Stimulated activated memory B cell treated with anti-CD40 and anti-IgM and Interleukin-4, amounts not matched to agents 10 μg/mL and 1 μg/mL and 100 μg/mL, for 72 hours (primary cell): Measurements from ENCODE around the gene VPS25.
"Not testable (repeated sequence)": the region's sequence is repeated elsewhere in the genome, so short reads cannot be mapped to it uniquely, and the experiment has no call there.

Experiments
- ATAC-seq: fragments of 150-1000 bp; cut with Tn5 transposase; 2 replicates; pipeline ENCODE4 v1.10.0; 2021
- H3K27ac Mint-ChIP-seq: one replicate; pipeline ENCODE4 v1.8.0; 2022; ENCODE audit warnings: mild to moderate bottlenecking, mixed read lengths
- H3K27me3 Mint-ChIP-seq: one replicate; pipeline ENCODE4 v1.8.0; 2022; ENCODE audit warnings: mixed read lengths
- H3K36me3 Mint-ChIP-seq: one replicate; pipeline ENCODE4 v1.8.0; 2022; ENCODE audit warnings: mixed read lengths
- H3K4me1 Mint-ChIP-seq: one replicate; pipeline ENCODE4 v1.8.0; 2022; ENCODE audit warnings: mixed read lengths
- H3K4me3 Mint-ChIP-seq: one replicate; pipeline ENCODE4 v1.8.0; 2022; ENCODE audit warnings: mild to moderate bottlenecking, moderate library complexity, mixed read lengths
- H3K9me3 Mint-ChIP-seq: one replicate; pipeline ENCODE4 v1.8.0; 2022; ENCODE audit warnings: mixed read lengths

VPS25 gene

DNA sequence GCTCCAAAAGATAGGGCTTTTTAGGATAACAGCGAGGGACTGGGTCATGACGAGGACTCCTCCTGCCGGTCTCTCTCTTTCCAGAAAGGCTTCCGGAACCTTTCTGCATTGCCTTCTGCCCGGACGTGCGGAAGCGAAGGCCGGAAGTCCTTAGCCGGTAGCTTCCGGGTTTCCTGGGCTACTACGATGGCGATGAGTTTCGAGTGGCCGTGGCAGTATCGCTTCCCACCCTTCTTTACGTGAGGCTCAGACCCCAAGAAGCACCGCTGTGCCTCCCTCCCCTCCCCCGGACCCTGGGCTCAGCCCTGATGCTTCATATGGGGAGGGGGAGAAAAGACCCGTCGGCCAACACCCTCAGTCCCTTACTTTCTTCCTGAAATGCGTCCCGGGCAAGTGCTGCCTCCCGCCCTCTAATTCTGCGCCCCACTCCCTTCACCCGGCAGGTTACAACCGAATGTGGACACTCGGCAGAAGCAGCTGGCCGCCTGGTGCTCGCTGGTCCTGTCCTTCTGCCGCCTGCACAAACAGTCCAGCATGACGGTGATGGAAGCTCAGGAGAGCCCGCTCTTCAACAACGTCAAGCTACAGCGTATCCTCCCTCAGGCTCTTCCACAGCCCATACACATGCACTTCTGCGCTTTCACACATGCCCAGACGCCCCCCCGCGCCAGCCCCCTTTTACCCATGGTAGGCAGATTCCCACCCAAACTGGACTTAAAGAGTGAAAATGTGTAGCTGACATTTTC lies at the start of gene VPS25:
TSS of gene VPS25 (plus strand) at position 160 of the 746 bp plus-strand sequence. CDS start at position 187, 27 bp downstream.
- Mint-ChIP-seq H3K27ac (peak within 1 kb of the TSS; percentile 98), H3K4me1 (peaks cover 37% of the 10 kb centered on the region), H3K4me3 (peak within 1 kb of the TSS; percentile 100), H3K27me3 (peaks cover 5% of the 10 kb centered on the region), H3K36me3 (peaks cover 34% of the 10 kb centered on the region), H3K9me3 (no peaks in the 10 kb centered on the region)
- peak; percentile 92 for ATAC-seq

DNA sequence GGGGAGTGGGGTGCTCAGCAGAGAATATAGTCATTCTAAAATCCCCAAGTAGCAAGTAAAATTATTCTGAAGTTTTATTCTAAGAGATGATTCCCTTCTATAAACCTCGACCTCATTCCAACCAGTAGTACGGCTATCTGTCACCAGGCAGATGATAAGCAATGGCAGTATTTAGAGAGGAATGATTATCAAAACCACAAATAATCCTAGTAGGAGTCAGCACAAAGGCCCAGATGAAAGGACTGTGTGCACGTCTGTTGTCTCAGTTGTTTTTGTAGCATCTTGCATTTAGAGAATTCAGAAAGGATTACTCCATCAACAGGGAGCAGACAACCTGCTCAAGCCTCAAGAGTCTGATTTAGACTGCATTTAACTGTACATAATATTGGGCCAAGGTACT lies 49.6 kb upstream of the VPS25 start:
- no peaks in the 10 kb centered on the region for H3K27me3 Mint-ChIP-seq
- ATAC-seq, result no peak
- H3K9me3 Mint-ChIP-seq, result no peaks in the 10 kb centered on the region
- no peak overlapping the region for H3K27ac Mint-ChIP-seq
- H3K36me3 Mint-ChIP-seq, result peaks cover 39% of the 10 kb centered on the region
- H3K4me1 Mint-ChIP-seq, result no peaks in the 10 kb centered on the region
- no peak overlapping the region for H3K4me3 Mint-ChIP-seq

DNA sequence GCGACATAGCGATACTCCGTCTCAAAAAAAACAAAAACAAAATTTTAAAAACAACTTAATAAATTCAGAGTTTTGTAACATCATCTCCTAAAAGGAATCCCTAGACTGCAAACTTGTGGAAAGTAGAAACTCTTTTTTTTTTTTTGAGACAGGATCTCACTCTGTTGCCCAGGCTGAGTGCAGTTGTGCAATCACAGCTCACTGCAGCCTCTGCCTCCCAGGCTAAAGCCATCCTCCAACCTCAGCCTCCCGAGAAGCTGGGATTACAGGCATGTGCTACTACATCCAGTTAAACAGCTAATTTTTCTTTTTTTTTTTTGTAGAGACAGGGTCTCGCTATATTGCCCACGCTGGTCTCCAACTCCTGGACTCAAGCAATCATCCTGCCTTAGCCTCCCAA lies 48.1 kb upstream of the VPS25 start:
- H3K9me3 Mint-ChIP-seq, result no peaks in the 10 kb centered on the region
- H3K27ac Mint-ChIP-seq, result no peak overlapping the region
- no peak for ATAC-seq
- no peaks in the 10 kb centered on the region for H3K27me3 Mint-ChIP-seq
- H3K4me1 Mint-ChIP-seq, result no peaks in the 10 kb centered on the region
- peaks cover 34% of the 10 kb centered on the region for H3K36me3 Mint-ChIP-seq
- H3K4me3 Mint-ChIP-seq, result no peak overlapping the region

DNA sequence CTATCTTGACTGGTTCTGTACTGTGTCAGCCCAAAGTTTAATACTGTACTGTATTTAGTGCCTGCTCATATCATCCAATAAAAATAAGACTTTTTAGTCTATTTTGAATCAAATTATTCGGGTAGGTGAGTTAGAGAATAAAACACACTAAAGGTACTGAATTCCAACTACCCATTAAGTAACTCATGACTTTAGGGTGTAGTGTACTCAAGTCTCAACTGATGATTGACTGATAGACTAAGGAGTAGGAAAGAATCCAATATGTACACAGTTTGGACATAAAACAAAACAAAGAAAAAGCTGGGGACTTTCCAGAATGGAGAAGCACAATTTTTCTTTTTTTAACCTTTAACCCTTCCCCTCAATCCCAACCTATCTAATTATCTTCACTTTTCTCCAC lies 32.5 kb upstream of the VPS25 start:
- Mint-ChIP-seq H3K4me1 (peaks cover 31% of the 10 kb centered on the region), H3K9me3 (no peaks in the 10 kb centered on the region), H3K27me3 (no peaks in the 10 kb centered on the region), H3K36me3 (no peaks in the 10 kb centered on the region), H3K27ac (no peak overlapping the region), H3K4me3 (no peak overlapping the region)
- no peak for ATAC-seq

DNA sequence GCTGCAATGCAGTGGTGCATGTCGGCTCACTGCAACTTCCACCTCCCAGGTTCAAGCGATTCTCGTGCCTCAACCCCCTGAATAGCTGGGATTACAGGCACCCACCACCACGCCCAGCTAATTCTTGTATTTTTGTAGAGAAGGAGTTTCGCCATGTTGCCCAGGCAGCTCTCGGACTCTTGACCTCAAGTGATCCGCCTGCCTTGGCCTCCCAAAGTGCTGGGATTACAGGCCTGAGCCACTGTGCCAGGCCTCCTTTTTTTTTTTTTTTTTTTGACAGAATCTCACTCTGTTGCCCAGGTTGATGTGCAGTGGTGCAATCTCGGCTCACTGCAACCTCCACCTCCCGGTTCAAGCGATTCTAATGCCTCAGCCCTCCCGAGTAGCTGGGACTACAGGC lies 30.3 kb upstream of the VPS25 start:
- H3K27me3 Mint-ChIP-seq, H3K36me3 Mint-ChIP-seq, H3K9me3 Mint-ChIP-seq, ATAC-seq, H3K4me3 Mint-ChIP-seq: not testable (repeated sequence)
- peaks cover 28% of the 10 kb centered on the region for H3K4me1 Mint-ChIP-seq
- H3K27ac Mint-ChIP-seq, result peak overlapping the region; percentile 51

DNA sequence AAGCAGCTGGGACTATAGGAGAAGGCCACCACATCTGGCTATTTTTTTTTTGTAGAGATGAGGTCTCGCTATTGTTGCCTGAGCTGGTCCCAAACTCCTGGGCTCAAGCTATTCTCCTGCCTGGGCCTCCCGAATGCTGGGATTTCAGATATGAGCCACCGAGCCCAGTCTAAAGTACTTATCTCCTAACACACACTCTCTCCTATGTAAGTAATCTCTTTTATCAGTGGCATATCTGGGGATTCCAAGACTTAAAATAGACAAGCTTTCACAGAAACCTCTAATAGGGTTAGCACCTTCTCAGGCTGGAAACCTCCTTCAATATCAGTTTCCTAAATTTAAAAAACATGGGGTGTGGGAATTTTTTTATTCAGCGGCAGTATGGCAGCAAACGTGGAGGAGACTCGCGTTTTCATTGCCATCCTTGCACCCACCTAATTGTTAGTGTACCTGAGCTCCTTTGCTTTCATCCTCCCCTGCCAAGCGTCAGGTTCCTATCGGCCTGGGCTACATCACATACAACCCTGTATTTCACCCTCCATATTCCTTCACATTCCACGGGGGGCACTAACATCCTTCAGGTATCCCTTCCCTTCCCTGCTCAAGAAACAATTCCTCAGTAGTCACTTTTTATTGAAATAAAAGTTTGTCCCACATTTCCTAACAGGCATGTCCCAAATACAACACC lies 29.5 kb upstream of the VPS25 start:
- Mint-ChIP-seq H3K27me3 (no peaks in the 10 kb centered on the region), H3K4me1 (peaks cover 28% of the 10 kb centered on the region), H3K4me3 (peak overlapping the region; percentile 88), H3K36me3 (no peaks in the 10 kb centered on the region), H3K27ac (peak overlapping the region; percentile 88), H3K9me3 (no peaks in the 10 kb centered on the region)
- no peak for ATAC-seq

DNA sequence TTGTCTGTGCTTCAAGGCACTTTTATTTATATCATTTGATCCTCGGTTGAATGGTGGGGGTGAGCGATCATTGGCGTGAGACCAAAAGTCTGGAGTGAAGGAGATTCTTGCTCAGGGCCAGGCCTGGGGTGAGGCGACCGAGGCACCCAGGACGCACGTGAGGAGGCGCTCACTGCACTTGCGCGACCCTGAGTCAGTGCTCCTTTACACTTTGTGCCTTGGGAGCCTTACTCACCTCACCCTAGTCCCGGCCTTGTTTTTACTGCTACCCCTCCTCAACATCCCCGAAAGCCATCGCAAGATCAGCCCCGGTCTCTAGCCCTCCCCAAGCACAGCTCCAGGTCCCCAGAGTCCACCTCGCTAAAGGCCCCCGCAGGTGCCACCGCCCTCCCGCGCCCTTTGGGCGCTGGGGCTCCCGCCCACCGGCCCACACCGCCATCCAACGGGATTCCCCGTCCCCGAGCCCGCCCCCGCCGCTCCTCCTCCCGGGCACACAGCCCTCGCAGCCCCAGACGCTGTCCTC lies 28.9 kb upstream of the VPS25 start:
- Mint-ChIP-seq H3K4me1 (peaks cover 28% of the 10 kb centered on the region), H3K27me3 (no peaks in the 10 kb centered on the region), H3K9me3 (no peaks in the 10 kb centered on the region), H3K4me3 (peak overlapping the region; percentile 88), H3K27ac (peak overlapping the region; percentile 88), H3K36me3 (no peaks in the 10 kb centered on the region)
- peak; percentile 87 for ATAC-seq

DNA sequence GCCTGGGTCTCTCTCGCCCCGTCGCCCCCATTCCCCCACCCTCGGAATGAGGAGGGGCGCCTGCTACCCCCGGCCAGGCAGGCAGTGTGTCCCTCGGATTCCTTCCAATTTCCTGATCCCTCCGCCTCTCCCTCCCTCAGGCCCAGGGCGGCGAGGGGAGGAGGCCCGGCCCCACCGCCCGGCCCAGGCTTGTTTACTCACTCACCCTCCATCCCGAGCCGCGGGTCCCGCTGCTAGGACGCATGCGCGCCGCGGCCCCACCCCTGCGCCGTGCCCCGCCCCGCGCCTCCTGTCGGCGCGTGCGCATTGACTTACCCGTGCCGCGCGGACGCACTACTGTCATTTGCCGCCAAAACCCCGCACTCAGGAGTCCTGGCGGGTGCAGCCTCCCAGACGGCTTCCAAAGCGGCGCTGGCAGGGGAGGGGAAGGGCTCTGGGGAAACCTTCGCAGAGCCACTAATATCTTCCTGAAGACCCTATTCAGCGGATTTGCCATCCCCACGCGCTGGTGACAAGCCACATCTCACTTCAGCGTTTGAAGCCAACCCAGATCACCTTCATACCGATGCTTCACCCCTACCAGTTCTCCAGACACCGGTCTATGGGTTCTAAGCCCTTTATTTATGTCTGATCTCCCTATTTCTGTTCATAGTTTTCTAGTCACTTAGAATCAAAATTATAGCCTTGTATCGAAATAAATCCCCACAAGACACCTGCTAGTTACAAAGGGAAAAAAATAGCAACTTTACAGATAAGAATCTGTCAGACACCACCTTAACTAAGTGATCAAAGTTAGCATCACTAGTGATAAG lies 28.2 kb upstream of the VPS25 start, which contains the start of gene EZH1:
TSS of gene EZH1 (minus strand) at position 235 of the 812 bp plus-strand sequence. CDS start 16,099 bp downstream, outside the sequence.
- no peaks in the 10 kb centered on the region for H3K36me3 Mint-ChIP-seq
- H3K27me3 Mint-ChIP-seq, result no peaks in the 10 kb centered on the region
- no peaks in the 10 kb centered on the region for H3K9me3 Mint-ChIP-seq
- H3K4me1 Mint-ChIP-seq, result peaks cover 28% of the 10 kb centered on the region
- H3K27ac Mint-ChIP-seq, result peak within 1 kb of the TSS; percentile 88
- peak within 1 kb of the TSS; percentile 88 for H3K4me3 Mint-ChIP-seq
- ATAC-seq, result peak; percentile 96

DNA sequence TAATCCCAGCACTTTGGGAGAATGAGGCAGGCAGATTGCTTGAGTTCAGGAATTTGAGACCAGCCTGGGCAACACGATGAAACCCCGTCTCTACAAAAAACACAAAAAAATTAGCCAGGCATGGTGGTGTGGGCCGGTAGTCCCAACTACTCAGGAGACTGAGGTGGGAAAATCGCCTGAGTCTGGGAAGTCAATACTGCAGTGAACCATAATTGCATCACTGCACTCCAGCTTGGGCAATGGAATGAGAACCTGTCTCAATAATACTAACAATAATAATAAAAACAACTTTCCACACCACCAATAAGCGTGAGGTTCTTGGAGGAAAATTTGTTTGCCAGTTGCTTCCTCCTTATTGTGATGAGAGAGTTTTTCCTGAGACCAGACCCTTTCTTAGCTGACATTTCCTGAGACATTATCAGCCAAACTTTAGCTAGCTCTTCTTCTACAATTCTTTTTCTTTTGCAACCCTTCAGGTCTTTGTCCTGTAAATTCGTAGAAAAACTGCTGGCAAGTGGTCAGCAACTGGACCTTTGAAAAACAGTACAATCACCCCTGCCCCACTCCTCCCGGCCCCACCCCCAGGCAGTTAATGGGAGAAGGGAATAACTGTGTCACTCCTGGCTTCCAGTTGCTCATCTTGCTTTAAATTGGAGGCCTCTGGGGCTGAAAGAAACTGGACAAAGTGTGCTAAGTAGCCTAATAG lies 24.9 kb upstream of the VPS25 start:
- H3K36me3 Mint-ChIP-seq, result no peaks in the 10 kb centered on the region

DNA sequence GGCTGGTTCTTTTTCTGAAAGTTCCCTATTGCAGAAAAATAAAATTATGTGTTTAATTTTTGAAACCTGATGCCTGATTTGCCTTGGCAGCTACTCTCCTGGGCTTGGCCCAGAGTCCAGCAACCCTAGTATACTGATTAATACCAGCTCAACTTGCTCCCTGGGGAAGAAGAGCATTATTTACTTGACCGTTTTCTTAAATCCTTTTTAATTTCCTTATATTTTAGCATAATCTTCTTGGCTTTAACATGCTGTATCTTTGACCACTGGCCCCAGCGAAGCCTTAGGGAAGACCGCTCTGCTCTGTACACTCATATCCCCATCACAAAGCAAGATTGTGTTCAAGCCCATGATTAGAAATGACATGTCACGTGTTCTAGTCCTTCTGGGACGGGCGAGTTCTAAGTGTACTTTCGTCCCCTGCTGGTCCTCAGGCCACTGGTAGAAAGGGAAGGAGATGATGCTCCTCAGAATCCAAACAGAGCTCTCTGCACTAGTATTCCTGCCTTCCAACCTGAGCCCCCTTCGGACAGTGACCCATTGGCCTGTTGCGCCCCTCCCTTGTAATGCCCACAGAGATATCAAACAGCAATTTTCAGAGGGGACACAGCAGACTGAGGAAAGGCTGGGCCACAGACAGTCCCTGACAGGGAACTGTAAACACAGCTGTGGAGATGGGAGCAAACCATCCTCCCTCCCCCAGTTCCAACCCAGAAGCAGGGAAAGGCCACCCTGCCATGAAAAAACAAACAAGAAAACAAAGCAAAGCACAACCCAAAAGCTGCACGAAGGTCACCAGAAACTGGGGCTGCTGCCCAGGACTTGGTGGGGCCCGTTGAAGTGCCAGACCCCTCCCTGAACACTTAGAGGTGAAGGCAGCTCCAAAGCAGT lies 24.1 kb upstream of the VPS25 start:
- H3K27ac Mint-ChIP-seq, result no peak overlapping the region
- peaks cover 7% of the 10 kb centered on the region for H3K4me1 Mint-ChIP-seq
- no peak for ATAC-seq
- H3K36me3 Mint-ChIP-seq, result no peaks in the 10 kb centered on the region
- H3K27me3 Mint-ChIP-seq, result no peaks in the 10 kb centered on the region
- H3K9me3 Mint-ChIP-seq, result no peaks in the 10 kb centered on the region
- H3K4me3 Mint-ChIP-seq, result no peak overlapping the region

More for the DNA sequence above, 24.9 kb upstream of the VPS25 start:
- H3K4me3 Mint-ChIP-seq, result no peak overlapping the region
- H3K27ac Mint-ChIP-seq, result no peak overlapping the region
- no peaks in the 10 kb centered on the region for H3K9me3 Mint-ChIP-seq
- no peaks in the 10 kb centered on the region for H3K27me3 Mint-ChIP-seq
- peaks cover 15% of the 10 kb centered on the region for H3K4me1 Mint-ChIP-seq
- ATAC-seq, result no peak

DNA sequence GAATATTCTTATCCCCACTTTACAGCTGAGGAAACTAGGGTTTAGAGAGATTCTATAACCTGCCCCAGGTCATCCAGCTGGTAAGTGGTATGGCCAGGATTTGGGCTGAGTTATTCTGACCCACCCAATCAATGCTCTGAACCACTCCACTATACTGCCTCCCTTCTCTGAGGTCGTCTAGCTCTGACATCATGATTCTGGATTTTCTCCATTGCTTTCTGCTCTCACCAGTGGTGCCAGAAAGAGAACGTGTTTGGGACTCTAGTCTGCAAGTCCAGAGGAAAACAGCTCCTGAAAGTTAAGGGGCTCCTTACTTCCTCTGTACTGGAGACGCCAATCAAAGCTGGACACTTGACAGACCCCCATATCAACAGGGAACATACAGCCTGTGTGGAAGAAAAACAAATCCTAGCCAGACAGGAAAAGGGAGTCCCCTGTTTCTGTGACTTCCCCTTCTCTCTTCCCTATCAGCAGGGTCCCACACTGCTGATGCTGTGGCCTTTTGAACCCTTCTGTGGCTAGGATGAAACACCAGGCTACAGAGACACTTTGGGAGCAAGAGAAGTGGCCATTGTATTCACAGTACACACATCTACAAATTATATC lies 22.4 kb upstream of the VPS25 start:
- ATAC-seq, result no peak
- Mint-ChIP-seq H3K36me3 (no peaks in the 10 kb centered on the region), H3K4me1 (no peaks in the 10 kb centered on the region), H3K9me3 (no peaks in the 10 kb centered on the region), H3K27ac (no peak overlapping the region), H3K4me3 (no peak overlapping the region), H3K27me3 (peaks cover 3% of the 10 kb centered on the region)

DNA sequence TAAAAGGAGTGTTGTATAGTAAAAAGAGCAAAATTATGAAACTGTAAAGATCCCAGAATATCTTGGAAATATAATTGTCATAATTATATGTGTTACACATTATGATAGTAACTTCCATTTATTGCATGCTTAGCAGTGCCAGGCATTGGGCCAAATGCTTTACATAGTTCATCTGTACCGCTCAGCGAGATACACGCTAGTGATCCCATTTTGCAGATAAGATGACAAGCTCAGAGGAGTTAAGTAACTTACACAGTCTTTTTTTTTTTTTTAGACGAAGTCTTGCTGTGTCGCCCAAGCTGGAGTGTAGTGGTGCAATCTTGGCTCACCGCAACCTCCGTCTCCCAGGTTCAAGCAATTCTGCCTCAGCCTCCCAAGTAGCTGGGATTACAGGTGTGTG lies 21.6 kb upstream of the VPS25 start:
- Mint-ChIP-seq H3K27ac (no peak overlapping the region), H3K4me3 (no peak overlapping the region), H3K9me3 (no peaks in the 10 kb centered on the region), H3K27me3 (peaks cover 9% of the 10 kb centered on the region), H3K4me1 (no peaks in the 10 kb centered on the region), H3K36me3 (no peaks in the 10 kb centered on the region)
- ATAC-seq, result no peak

DNA sequence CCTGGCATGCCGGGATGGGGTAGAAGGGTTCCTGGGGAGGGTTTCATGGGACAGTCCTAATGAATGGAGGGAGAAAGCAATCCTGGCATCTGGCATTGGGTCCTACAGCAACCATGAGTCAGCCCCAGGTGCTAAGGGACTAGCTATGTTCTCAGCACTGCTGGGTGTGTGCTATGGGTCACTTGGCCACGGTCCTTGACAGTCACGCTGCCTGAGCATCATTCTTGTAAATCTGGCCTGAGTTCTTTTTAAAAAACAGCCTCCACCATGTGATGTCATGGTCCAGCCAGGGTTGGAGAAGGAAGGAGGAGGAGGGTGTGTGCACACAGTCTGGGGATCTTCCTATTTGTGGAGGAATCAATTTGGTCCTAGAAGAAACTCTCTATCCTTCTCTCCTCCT lies 18.5 kb upstream of the VPS25 start:
- ATAC-seq, result no peak
- Mint-ChIP-seq H3K9me3 (no peaks in the 10 kb centered on the region), H3K36me3 (no peaks in the 10 kb centered on the region), H3K4me3 (no peak overlapping the region), H3K4me1 (peaks cover 7% of the 10 kb centered on the region), H3K27me3 (peaks cover 9% of the 10 kb centered on the region), H3K27ac (no peak overlapping the region)
